GM12878 (cell line): ENCODE results near the gene IL18R1. TPM values are rescaled to one million over a fixed set of nuclear protein-coding genes. Genes with fewer than 3 reads are reported as not detected.

ENCODE experiments used
- CBFB ChIP-seq: IDR thresholded peaks from 2 replicates; pipeline ENCODE4 v1.6.1; 2016; ENCODE audit warnings: antibody characterized with exemption, low read depth
- EED ChIP-seq: sonication (generic); IDR thresholded peaks from 2 replicates; pipeline ENCODE4 v1.6.1; 2016; ENCODE audit warnings: antibody characterized with exemption, low read depth
- HDGF ChIP-seq: fragments of 450-650 bp; IDR thresholded peaks from 2 replicates; pipeline ENCODE4 v1.6.1; 2016; ENCODE audit warnings: antibody characterized with exemption
- IKZF1 ChIP-seq: fragments of 450-650 bp; conservative IDR thresholded peaks from 2 replicates; pipeline ENCODE4 v1.6.1; 2017; ENCODE audit warnings: antibody characterized with exemption, mild to moderate bottlenecking
- IKZF2 ChIP-seq, 2 experiments: fragments of 450-650 bp; IDR thresholded peaks; 2 replicates each; pipeline ENCODE4 v1.6.1; 2017; ENCODE audit warnings: mild to moderate bottlenecking in 2 of 2, moderate library complexity in 2 of 2
- KAT2A ChIP-seq: conservative IDR thresholded peaks from 2 replicates; pipeline ENCODE4 v1.6.1; 2011; ENCODE audit warnings: low read depth, low read length; ENCODE audit not compliant: control insufficient read depth
- NBN ChIP-seq: fragments of 450-650 bp; IDR thresholded peaks from 2 replicates; pipeline ENCODE4 v1.6.1; 2016
- NFYB ChIP-seq: IDR thresholded peaks from 2 replicates; pipeline ENCODE4 v1.6.1; 2011; ENCODE audit warnings: low read depth, mild to moderate bottlenecking, low read length, improper control_type of control experiment, moderate library complexity; ENCODE audit not compliant: insufficient read depth
- NR2F1 ChIP-seq: fragments of 450-650 bp; conservative IDR thresholded peaks from 2 replicates; pipeline ENCODE4 v1.6.1; 2017; ENCODE audit warnings: mild to moderate bottlenecking
- PML ChIP-seq: IDR thresholded peaks from 2 replicates; pipeline ENCODE4 v1.6.1; 2012; ENCODE audit warnings: low read length, inconsistent platforms
- POU2F2 ChIP-seq: IDR thresholded peaks from 3 replicates; pipeline ENCODE4 v1.6.1; 2011; ENCODE audit warnings: low read depth, mild to moderate bottlenecking, low read length, borderline replicate concordance
- RAD51 ChIP-seq: fragments of 450-650 bp; IDR thresholded peaks from 2 replicates; pipeline ENCODE4 v1.6.1; 2016; ENCODE audit warnings: moderate library complexity, mild to moderate bottlenecking, inconsistent platforms
- RELA ChIP-seq: fragments of 450-650 bp; IDR thresholded peaks from 2 replicates; pipeline ENCODE4 v1.8.0; 2014; ENCODE audit warnings: borderline replicate concordance; ENCODE audit not compliant: partially characterized antibody
- RUNX3 ChIP-seq: IDR thresholded peaks from 2 replicates; pipeline ENCODE4 v1.6.1; 2012; ENCODE audit warnings: low read length, inconsistent platforms
- SP1 ChIP-seq: IDR thresholded peaks from one replicate; pipeline ENCODE4 v1.6.1; 2011; ENCODE audit warnings: low read depth, low read length
- STAT3 ChIP-seq: IDR thresholded peaks from 2 replicates; pipeline ENCODE4 v1.6.1; 2011; ENCODE audit warnings: low read depth, low read length, improper control_type of control experiment
- TCF12 ChIP-seq: IDR thresholded peaks from 2 replicates; pipeline ENCODE4 v1.6.1; 2011; ENCODE audit warnings: low read depth, mild to moderate bottlenecking, low read length
- TCF3 ChIP-seq: IDR thresholded peaks from 2 replicates; pipeline ENCODE4 v1.6.1; 2012; ENCODE audit warnings: low read depth, mild to moderate bottlenecking, low read length, borderline replicate concordance; ENCODE audit not compliant: insufficient read depth
- TCF7 ChIP-seq: IDR thresholded peaks from 2 replicates; pipeline ENCODE4 v1.6.1; 2014; ENCODE audit warnings: antibody characterized with exemption, borderline replicate concordance
- ZNF24 ChIP-seq: fragments of 450-650 bp; IDR thresholded peaks from 2 replicates; pipeline ENCODE4 v1.6.1; 2017; ENCODE audit warnings: antibody characterized with exemption, mild to moderate bottlenecking
- ZNF622 ChIP-seq: fragments of 450-650 bp; IDR thresholded peaks from 2 replicates; pipeline ENCODE4 v1.6.1; 2017; ENCODE audit warnings: mild to moderate bottlenecking, inconsistent platforms
- polyA plus RNA-seq, 11 experiments: library from polyadenylated mRNA; depleted of rRNA in 4 of 11; unstranded in 6 of 11; stranded (reverse) in 5 of 11; fragments of >200 nt; fragmentation: Nextera tagmentation in 4 of 11; fragmentation: Illumina TruSeq in 1 of 11; extraction: Ambion mirVana in 4 of 11; extraction: Trizol in 1 of 11; gene quantifications; 1 replicate in 1 of 11; 2 replicates in 10 of 11; pipeline versions ENCODE4 v1.2.1 to v1.2.3, GENCODE V29; 2011 to 2016; ENCODE audit warnings: inconsistent platforms in 2 of 11, missing spikeins in 2 of 11, low read depth in 1 of 11
- total RNA-seq, 4 experiments: library from RNA; depleted of rRNA in 3 of 4; stranded (reverse); fragments of >200 nt in 3 of 4; fragmentation: Illumina TruSeq in 1 of 4; extraction: Trizol in 1 of 4; gene quantifications; 2 replicates each; pipeline versions ENCODE4 v1.2.1 to v1.2.3, GENCODE V29; 2013 to 2021
- TF ChIP-seq, protein P1 (sequence below): fragments of 450-650 bp; IDR thresholded peaks from 2 replicates; pipeline ENCODE4 v1.6.1; 2017; ENCODE audit warnings: mild to moderate bottlenecking, moderate library complexity
- TF ChIP-seq, protein P2 (sequence below): fragments of 450-650 bp; IDR thresholded peaks from 2 replicates; pipeline ENCODE4 v1.6.1; 2014; ENCODE audit warnings: mild to moderate bottlenecking
- TF ChIP-seq, protein P3 (sequence below): fragments of 450-650 bp; IDR thresholded peaks from 2 replicates; pipeline ENCODE4 v1.6.1; 2016; ENCODE audit warnings: mild to moderate bottlenecking
- TF ChIP-seq, protein P4 (sequence below): fragments of 450-650 bp; IDR thresholded peaks from 2 replicates; pipeline ENCODE4 v1.6.1; 2017; ENCODE audit warnings: mild to moderate bottlenecking

Gene IL18R1
- total and polyA plus RNA-seq, 10 of the 15 experiments (the other 5 are each of a cell fraction or from before 2014, with no cell fraction given), result 3.5 to 15.5 (median 11.1) TPM

DNA sequence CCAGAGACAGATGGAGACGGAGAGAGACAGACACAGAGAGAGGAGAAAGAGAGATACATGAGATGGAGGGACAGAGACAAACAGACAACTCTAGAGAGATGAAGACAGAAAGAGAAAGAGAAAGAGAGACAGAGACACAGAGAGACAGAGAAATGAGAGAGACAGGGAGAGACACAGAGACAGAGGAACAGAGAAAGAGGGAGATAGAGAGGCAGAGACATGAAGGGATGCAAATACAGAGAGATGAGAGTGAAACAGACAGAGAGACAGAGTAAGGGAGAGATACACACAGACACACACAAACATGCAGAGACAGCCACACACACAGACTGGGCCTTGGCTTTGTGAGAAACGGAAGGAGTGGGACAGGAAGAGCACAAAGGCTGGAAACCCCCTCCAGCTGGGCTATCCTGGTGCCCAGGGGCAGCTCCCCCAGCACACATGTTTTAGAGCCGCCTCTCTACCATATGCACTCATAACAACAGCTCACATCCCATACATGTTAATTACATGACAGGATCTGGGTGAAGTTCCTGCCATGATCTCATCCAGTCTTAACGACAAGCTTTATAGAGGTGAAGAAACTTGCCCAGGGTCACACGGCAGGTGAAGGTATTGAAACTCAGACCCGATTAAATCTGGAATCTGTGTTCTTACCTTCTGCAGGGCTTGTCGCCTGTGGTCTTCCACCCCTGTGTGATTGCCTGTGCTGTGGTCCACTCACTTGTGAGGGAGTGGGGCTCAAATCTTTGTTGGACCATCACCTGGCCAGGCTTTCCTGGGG, 32.4 kb downstream of the IL18R1 start (continued):
- TF ChIP-seq, protein P1, sequence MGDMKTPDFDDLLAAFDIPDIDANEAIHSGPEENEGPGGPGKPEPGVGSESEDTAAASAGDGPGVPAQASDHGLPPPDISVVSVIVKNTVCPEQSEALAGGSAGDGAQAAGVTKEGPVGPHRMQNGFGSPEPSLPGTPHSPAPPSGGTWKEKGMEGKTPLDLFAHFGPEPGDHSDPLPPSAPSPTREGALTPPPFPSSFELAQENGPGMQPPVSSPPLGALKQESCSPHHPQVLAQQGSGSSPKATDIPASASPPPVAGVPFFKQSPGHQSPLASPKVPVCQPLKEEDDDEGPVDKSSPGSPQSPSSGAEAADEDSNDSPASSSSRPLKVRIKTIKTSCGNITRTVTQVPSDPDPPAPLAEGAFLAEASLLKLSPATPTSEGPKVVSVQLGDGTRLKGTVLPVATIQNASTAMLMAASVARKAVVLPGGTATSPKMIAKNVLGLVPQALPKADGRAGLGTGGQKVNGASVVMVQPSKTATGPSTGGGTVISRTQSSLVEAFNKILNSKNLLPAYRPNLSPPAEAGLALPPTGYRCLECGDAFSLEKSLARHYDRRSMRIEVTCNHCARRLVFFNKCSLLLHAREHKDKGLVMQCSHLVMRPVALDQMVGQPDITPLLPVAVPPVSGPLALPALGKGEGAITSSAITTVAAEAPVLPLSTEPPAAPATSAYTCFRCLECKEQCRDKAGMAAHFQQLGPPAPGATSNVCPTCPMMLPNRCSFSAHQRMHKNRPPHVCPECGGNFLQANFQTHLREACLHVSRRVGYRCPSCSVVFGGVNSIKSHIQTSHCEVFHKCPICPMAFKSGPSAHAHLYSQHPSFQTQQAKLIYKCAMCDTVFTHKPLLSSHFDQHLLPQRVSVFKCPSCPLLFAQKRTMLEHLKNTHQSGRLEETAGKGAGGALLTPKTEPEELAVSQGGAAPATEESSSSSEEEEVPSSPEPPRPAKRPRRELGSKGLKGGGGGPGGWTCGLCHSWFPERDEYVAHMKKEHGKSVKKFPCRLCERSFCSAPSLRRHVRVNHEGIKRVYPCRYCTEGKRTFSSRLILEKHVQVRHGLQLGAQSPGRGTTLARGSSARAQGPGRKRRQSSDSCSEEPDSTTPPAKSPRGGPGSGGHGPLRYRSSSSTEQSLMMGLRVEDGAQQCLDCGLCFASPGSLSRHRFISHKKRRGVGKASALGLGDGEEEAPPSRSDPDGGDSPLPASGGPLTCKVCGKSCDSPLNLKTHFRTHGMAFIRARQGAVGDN, result peak; percentile 13; the same call in 1 of the 2 replicates
- TF ChIP-seq PML (peak; percentile 13; the same call in 1 of the 2 replicates), RELA (peak; percentile 42), IKZF1 (peak; percentile 60), POU2F2 (peak; percentile 42; the same call in 1 of the 3 replicates), TCF3 (peak; percentile 85), TCF12 (peak; percentile 91), CBFB (0 out of 2 replicates have a peak, but pooled peaks have one; percentile 27), ZNF24 (no peak), SP1 (peak; percentile 12), RAD51 (no peak), RUNX3 (peak; percentile 66), KAT2A (no peak), STAT3 (no peak), NFYB (no peak), NBN (peak; percentile 84), EED (peak; percentile 67), HDGF (peak; percentile 94), NR2F1 (0 out of 2 replicates have a peak, but pooled peaks have one; percentile 26), TCF7 (no peak), IKZF2 (IDR thresholded peaks at IDR 0.05) (peak in 1 of 2 experiments; percentile 37; a peak in 1 of 4 replicates), ZNF622 (no peak)
- TF ChIP-seq, protein P2, sequence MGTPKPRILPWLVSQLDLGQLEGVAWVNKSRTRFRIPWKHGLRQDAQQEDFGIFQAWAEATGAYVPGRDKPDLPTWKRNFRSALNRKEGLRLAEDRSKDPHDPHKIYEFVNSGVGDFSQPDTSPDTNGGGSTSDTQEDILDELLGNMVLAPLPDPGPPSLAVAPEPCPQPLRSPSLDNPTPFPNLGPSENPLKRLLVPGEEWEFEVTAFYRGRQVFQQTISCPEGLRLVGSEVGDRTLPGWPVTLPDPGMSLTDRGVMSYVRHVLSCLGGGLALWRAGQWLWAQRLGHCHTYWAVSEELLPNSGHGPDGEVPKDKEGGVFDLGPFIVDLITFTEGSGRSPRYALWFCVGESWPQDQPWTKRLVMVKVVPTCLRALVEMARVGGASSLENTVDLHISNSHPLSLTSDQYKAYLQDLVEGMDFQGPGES, result no peak
- TF ChIP-seq, protein P3, sequence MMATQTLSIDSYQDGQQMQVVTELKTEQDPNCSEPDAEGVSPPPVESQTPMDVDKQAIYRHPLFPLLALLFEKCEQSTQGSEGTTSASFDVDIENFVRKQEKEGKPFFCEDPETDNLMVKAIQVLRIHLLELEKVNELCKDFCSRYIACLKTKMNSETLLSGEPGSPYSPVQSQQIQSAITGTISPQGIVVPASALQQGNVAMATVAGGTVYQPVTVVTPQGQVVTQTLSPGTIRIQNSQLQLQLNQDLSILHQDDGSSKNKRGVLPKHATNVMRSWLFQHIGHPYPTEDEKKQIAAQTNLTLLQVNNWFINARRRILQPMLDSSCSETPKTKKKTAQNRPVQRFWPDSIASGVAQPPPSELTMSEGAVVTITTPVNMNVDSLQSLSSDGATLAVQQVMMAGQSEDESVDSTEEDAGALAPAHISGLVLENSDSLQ, result peak; percentile 25; the same call in 1 of the 2 replicates
- TF ChIP-seq, protein P4, sequence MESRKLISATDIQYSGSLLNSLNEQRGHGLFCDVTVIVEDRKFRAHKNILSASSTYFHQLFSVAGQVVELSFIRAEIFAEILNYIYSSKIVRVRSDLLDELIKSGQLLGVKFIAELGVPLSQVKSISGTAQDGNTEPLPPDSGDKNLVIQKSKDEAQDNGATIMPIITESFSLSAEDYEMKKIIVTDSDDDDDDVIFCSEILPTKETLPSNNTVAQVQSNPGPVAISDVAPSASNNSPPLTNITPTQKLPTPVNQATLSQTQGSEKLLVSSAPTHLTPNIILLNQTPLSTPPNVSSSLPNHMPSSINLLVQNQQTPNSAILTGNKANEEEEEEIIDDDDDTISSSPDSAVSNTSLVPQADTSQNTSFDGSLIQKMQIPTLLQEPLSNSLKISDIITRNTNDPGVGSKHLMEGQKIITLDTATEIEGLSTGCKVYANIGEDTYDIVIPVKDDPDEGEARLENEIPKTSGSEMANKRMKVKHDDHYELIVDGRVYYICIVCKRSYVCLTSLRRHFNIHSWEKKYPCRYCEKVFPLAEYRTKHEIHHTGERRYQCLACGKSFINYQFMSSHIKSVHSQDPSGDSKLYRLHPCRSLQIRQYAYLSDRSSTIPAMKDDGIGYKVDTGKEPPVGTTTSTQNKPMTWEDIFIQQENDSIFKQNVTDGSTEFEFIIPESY, result no peak
